ENCODE data around the gene PRSS56. TPM values are rescaled to one million over a fixed set of nuclear protein-coding genes. Genes with fewer than 3 reads are reported as not detected.

The PRSS56 gene
- total and polyA plus RNA-seq, 2 donors from 2014 or later = not detected

GRCh38 chr2:232535761-232536530, 15.8 kb downstream of the PRSS56 start:
- TF ChIP-seq CTCF (IDR thresholded peaks at IDR 0.05; ENCODE audit: borderline replicate concordance, extremely low read depth, insufficient read depth) = no peak
- no peaks in the 10 kb centered on the region for H3K36me3 ChIP-seq (ENCODE audit: control insufficient read depth in 2 of 3, insufficient read depth in 3 of 3, low read length in 3 of 3)
- H3K4me3 ChIP-seq (ENCODE audit: low read length in 3 of 3) = no peak overlapping the region
- intact Hi-C loops (cut with DNase I) = no loop called here
- no peak overlapping the region for H3K9ac ChIP-seq (ENCODE audit: low read length in 3 of 3)
- H3K4me1 ChIP-seq (ENCODE audit: control insufficient read depth in 2 of 3, insufficient read depth in 2 of 3, low read depth in 1 of 3, low read length in 3 of 3) = no peaks in the 10 kb centered on the region
- H3K9me3 ChIP-seq (ENCODE audit: control insufficient read depth in 2 of 3, insufficient read depth in 1 of 3, low read length in 3 of 3) = peaks cover 0 to 5% (median 0%) of the 10 kb centered on the region in 3 donors
- H3K27ac ChIP-seq (ENCODE audit: low read depth in 2 of 2, low read length in 2 of 2) = no peak overlapping the region
- no peaks in the 10 kb centered on the region for H3K27me3 ChIP-seq (ENCODE audit: control insufficient read depth, insufficient read depth, low read length)
- FAIRE-seq (no peak), DNase-seq (peak in 1 of 5 donors; percentile 22)

- Histone ChIP-seq H3K27ac (ENCODE audit: low read depth in 2 of 2, low read length in 2 of 2) (no peak overlapping the region), H3K9ac (ENCODE audit: low read length in 3 of 3) (no peak overlapping the region), H3K4me1 (ENCODE audit: control insufficient read depth in 2 of 3, insufficient read depth in 2 of 3, low read depth in 1 of 3, low read length in 3 of 3) (no peaks in the 10 kb centered on the region), H3K27me3 (ENCODE audit: control insufficient read depth, insufficient read depth, low read length) (no peaks in the 10 kb centered on the region), H3K36me3 (ENCODE audit: control insufficient read depth in 2 of 3, insufficient read depth in 3 of 3, low read length in 3 of 3) (no peaks in the 10 kb centered on the region), H3K9me3 (ENCODE audit: control insufficient read depth in 2 of 3, insufficient read depth in 1 of 3, low read length in 3 of 3) (peaks cover 0 to 5% (median 0%) of the 10 kb centered on the region in 3 donors), H3K4me3 (ENCODE audit: low read length in 3 of 3) (no peak overlapping the region)
- TF ChIP-seq CTCF (IDR thresholded peaks at IDR 0.05; ENCODE audit: borderline replicate concordance, extremely low read depth, insufficient read depth) = peak; percentile 29
- intact Hi-C loops (cut with DNase I) = no loop called here
- FAIRE-seq (no peak), DNase-seq (peak in 2 of 5 donors; percentile 37 to 53)
These were observed 16.9 kb downstream of the PRSS56 start for GRCh38 chr2:232537079-232537478.

- no peak for TF ChIP-seq CTCF (IDR thresholded peaks at IDR 0.05; ENCODE audit: borderline replicate concordance, extremely low read depth, insufficient read depth)
- DNase-seq (peak in 1 of 5 donors; percentile 40), FAIRE-seq (no peak)
- no peaks in the 10 kb centered on the region for H3K27me3 ChIP-seq (ENCODE audit: control insufficient read depth, insufficient read depth, low read length)
- no peaks in the 10 kb centered on the region for H3K4me1 ChIP-seq (ENCODE audit: control insufficient read depth in 2 of 3, insufficient read depth in 2 of 3, low read depth in 1 of 3, low read length in 3 of 3)
- H3K27ac ChIP-seq (ENCODE audit: low read depth in 2 of 2, low read length in 2 of 2) = no peak overlapping the region
- H3K36me3 ChIP-seq (ENCODE audit: control insufficient read depth in 2 of 3, insufficient read depth in 3 of 3, low read length in 3 of 3) = no peaks in the 10 kb centered on the region
- no peak overlapping the region for H3K4me3 ChIP-seq (ENCODE audit: low read length in 3 of 3)
- no peak overlapping the region for H3K9ac ChIP-seq (ENCODE audit: low read length in 3 of 3)
- intact Hi-C loops (cut with DNase I) = no loop called here
- peaks cover 0 to 5% (median 0%) of the 10 kb centered on the region in 3 donors for H3K9me3 ChIP-seq (ENCODE audit: control insufficient read depth in 2 of 3, insufficient read depth in 1 of 3, low read length in 3 of 3)
These were observed 17.3 kb downstream of the PRSS56 start for GRCh38 chr2:232537499-232537898.

Data from kidney (tissue), 14 donors.